ENCODE data around the gene NRARP.

The NRARP gene

GRCh38 chr9:137254624-137255447 lies 47.2 kb downstream of the NRARP start, which contains the start of gene NELFB:
NELFB (plus strand) TSS chr9:137255327.
- TF ChIP-seq L3MBTL2 (conservative IDR thresholded peaks at IDR 0.05) (peak; percentile 33; the same call in 1 of the 2 replicates), ARNT (IDR thresholded peaks at IDR 0.05) (peak; percentile 83), TARDBP (IDR thresholded peaks at IDR 0.05) (no peak), HDGF (IDR thresholded peaks at IDR 0.05; ENCODE audit: borderline replicate concordance) (no peak), FOXM1 (IDR thresholded peaks at IDR 0.05; ENCODE audit: borderline replicate concordance) (peak; percentile 75; the same call in 1 of the 2 replicates)
- ChIA-PET CTCF (interaction anchor here (1.9 kb wide), 1 partner anchor 18 kb away, joined by 9 read pairs; no protein-coding TSS in a partner anchor), POLR2A (interaction anchor here (0.6 to 8.8 kb wide), 8 partner anchors 11 to 47 kb away, joined by 3 to 90 read pairs (median 6); partner anchors contain the start of genes NRARP and TUBB4B)
- DNase-seq (ENCODE audit: extremely low spot score), result peak; percentile 96

- TF ChIP-seq FOXA1 (IDR thresholded peaks at IDR 0.05) (no peak), SP1 (IDR thresholded peaks at IDR 0.05) (no peak), ARNT (IDR thresholded peaks at IDR 0.05) (no peak), L3MBTL2 (conservative IDR thresholded peaks at IDR 0.05) (no peak), CTBP1 (IDR thresholded peaks at IDR 0.05; ENCODE audit: borderline replicate concordance) (no peak), LEF1 (IDR thresholded peaks at IDR 0.05; ENCODE audit: borderline replicate concordance) (no peak), ZNF384 (IDR thresholded peaks at IDR 0.05) (no peak)
- TF ChIP-seq, protein P1, sequence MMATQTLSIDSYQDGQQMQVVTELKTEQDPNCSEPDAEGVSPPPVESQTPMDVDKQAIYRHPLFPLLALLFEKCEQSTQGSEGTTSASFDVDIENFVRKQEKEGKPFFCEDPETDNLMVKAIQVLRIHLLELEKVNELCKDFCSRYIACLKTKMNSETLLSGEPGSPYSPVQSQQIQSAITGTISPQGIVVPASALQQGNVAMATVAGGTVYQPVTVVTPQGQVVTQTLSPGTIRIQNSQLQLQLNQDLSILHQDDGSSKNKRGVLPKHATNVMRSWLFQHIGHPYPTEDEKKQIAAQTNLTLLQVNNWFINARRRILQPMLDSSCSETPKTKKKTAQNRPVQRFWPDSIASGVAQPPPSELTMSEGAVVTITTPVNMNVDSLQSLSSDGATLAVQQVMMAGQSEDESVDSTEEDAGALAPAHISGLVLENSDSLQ (IDR thresholded peaks at IDR 0.05), result no peak
- ChIA-PET CTCF (interaction anchor here (0.5 to 1.9 kb wide), 3 partner anchors 17 to 119 kb away, joined by 3 to 9 read pairs (median 3); no protein-coding TSS in a partner anchor), POLR2A (interaction anchor here (0.6 to 8.8 kb wide), 8 partner anchors 10 to 168 kb away, joined by 3 to 90 read pairs (median 6); partner anchors contain the start of genes NRARP and TUBB4B)
- DNase-seq (ENCODE audit: extremely low spot score), result no peak
Measured at GRCh38 chr9:137253717-137254623, 48.1 kb downstream of the NRARP start.

GRCh38 chr9:137252555-137253506 lies 49.2 kb downstream of the NRARP start:
- ChIA-PET CTCF (interaction anchor here (0.7 to 1.9 kb wide), 2 partner anchors 16 to 19 kb away, joined by 3 to 9 read pairs; no protein-coding TSS in a partner anchor), POLR2A (interaction anchor here (0.6 to 8.8 kb wide), 5 partner anchors 9 to 169 kb away, joined by 3 to 90 read pairs (median 6); partner anchors contain the start of genes NRARP and TUBB4B)
- TF ChIP-seq ELF4 (IDR thresholded peaks at IDR 0.05), result no peak
- no peak for TF ChIP-seq ARNT (IDR thresholded peaks at IDR 0.05)
- no peak for TF ChIP-seq FOXA1 (IDR thresholded peaks at IDR 0.05)
- TF ChIP-seq NFRKB (IDR thresholded peaks at IDR 0.05), result no peak
- TF ChIP-seq BHLHE40 (IDR thresholded peaks at IDR 0.05; ENCODE audit: borderline replicate concordance), result no peak
- TF ChIP-seq SP1 (IDR thresholded peaks at IDR 0.05), result no peak
- no peak for TF ChIP-seq L3MBTL2 (conservative IDR thresholded peaks at IDR 0.05)
- TF ChIP-seq ZNF384 (IDR thresholded peaks at IDR 0.05), result no peak
- TF ChIP-seq HDGF (IDR thresholded peaks at IDR 0.05; ENCODE audit: borderline replicate concordance), result no peak
- no peak for TF ChIP-seq CTBP1 (IDR thresholded peaks at IDR 0.05; ENCODE audit: borderline replicate concordance)
- TF ChIP-seq, protein P1 (IDR thresholded peaks at IDR 0.05), result no peak
- TF ChIP-seq FOXK2 (IDR thresholded peaks at IDR 0.05), result no peak
- no peak for DNase-seq (ENCODE audit: extremely low spot score)

DNA sequence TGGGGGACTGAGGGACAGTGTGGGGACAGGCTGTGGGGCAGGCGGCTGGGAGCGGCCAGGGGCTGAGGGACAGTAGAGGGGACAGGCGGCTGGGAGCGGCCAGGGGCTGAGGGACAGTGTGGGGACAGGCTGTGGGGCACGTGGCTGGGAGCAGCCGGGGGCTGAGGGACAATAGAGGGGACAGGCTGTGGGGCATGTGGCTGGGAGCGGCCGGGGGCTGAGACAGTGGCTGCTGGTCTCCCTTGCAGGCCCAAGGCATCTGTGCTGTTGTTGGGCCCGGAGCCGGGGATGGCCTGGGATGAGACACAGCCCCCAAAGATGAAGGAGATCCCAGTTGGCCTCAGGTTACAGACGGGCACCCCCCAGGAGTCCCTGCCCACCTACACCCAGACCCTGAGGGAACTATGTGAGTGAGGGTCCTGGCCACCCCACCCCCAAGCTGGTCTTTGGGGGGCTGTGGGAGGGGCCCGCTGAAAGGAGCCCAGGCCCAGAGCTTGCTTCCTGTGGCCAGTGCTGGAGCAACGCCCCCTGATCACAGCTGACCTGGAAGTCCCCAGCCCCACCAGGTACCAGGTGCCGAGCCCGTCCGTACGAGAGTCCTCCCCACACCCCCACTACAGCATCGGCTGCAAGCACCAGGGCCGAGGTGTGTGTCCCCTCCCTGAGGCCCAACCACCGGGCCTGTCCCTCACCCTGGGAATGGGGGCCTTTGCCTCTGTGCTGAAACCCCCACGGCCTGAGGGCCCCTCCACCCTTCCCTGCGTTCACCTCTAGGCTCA lies 50.4 kb downstream of the NRARP start:
- POLR2A ChIA-PET, result interaction anchor here (8.8 kb wide), 1 partner anchor 11 kb away, joined by 90 read pairs; the partner anchor contains the start of gene TUBB4B
- TF ChIP-seq NFRKB (IDR thresholded peaks at IDR 0.05) (no peak), FOXK2 (IDR thresholded peaks at IDR 0.05) (no peak), L3MBTL2 (conservative IDR thresholded peaks at IDR 0.05) (no peak), LEF1 (IDR thresholded peaks at IDR 0.05; ENCODE audit: borderline replicate concordance) (no peak), HDGF (IDR thresholded peaks at IDR 0.05; ENCODE audit: borderline replicate concordance) (no peak), SUZ12 (IDR thresholded peaks at IDR 0.05) (no peak), ZNF384 (IDR thresholded peaks at IDR 0.05) (no peak), ARNT (IDR thresholded peaks at IDR 0.05) (no peak)
- CTCF ChIA-PET, result interaction anchor here (0.6 kb wide), 1 partner anchor 10 kb away, joined by 3 read pairs; no protein-coding TSS in a partner anchor
- DNase-seq (ENCODE audit: extremely low spot score), result no peak

DNA sequence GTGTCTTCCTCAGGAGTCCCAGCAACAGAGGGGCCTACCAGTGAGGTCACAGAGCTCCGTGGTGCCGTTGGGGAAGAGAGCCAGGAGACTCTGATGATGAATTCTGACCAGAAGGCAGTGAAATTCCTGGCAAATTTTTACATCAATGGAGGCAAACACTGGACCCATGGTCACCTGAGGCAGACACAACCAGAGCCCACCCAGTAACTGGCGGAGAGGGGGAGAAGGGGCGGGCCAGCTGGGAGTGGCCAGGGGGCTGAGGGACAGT lies 50.9 kb downstream of the NRARP start, which contains the start of gene STPG3:
Gene STPG3 (plus strand): TSS at position 93 of the 268 bp plus-strand sequence. CDS start 1 bp downstream, at position 94.
- POLR2A ChIA-PET, result interaction anchor here (8.8 kb wide), 1 partner anchor 11 kb away, joined by 90 read pairs; the partner anchor contains the start of gene TUBB4B
- CTCF ChIA-PET, result interaction anchor here (0.6 kb wide), 1 partner anchor 11 kb away, joined by 3 read pairs; no protein-coding TSS in a partner anchor
- DNase-seq (ENCODE audit: extremely low spot score), result no peak
- TF ChIP-seq LEF1 (IDR thresholded peaks at IDR 0.05; ENCODE audit: borderline replicate concordance), result no peak
